PC-3 (cell line): ENCODE data around the gene PITX2. TPM values are rescaled to one million over a fixed set of nuclear protein-coding genes. Genes with fewer than 3 reads are reported as not detected.

Experiments
- ATAC-seq: fragments of 200-7000 bp; cut with Tn5 transposase; 2 replicates; pipeline ENCODE4 v1.9.1; 2020; ENCODE audit warnings: mild to moderate bottlenecking, moderate library complexity
- BruUV-seq: library from RNA; stranded (reverse); fragments of 400-500 nt; replicated peaks from 2 replicates; lab custom pipeline; 2021; lab: Mats Ljungman, UMichigan
- CTCF ChIA-PET: fragments of 300-600 bp; sonication (Branson Sonifier 250); formaldehyde crosslinking; loops from one replicate; lab custom pipeline; 2022; ENCODE audit warnings: antibody characterized with exemption; lab: Charles Lee
- POLR2A ChIA-PET: fragments of 300-600 bp; sonication (Branson Sonifier 250); formaldehyde crosslinking; loops from one replicate; lab custom pipeline; 2022; ENCODE audit warnings: antibody characterized with exemption; ENCODE audit not compliant: unreplicated experiment; lab: Charles Lee
- DNase-seq: peaks from one replicate; pipeline ENCODE4 v3.0.0-alpha.2; 2015
- H2AFZ ChIP-seq: fragments of 300-600 bp; sonication (generic); 2 replicates; pipeline ENCODE4 v1.6.0; 2016; ENCODE audit warnings: antibody characterized with exemption, low read length
- H3F3A ChIP-seq: fragments of 300-600 bp; sonication (generic); one replicate; pipeline ENCODE4 v1.6.0; 2017; ENCODE audit warnings: antibody characterized with exemption, low read length, control low read depth, mild to moderate bottlenecking; ENCODE audit not compliant: unreplicated experiment
- H3K27ac ChIP-seq: fragments of 300-600 bp; sonication (generic); 2 replicates; pipeline ENCODE4 v1.5.1; 2016; ENCODE audit warnings: mild to moderate bottlenecking, low read length
- H3K27me3 ChIP-seq: fragments of 300-600 bp; sonication (generic); 2 replicates; pipeline ENCODE4 v1.6.1; 2016; ENCODE audit warnings: low read length, mixed read lengths
- H3K36me3 ChIP-seq: fragments of 300-600 bp; sonication (generic); 2 replicates; pipeline ENCODE4 v1.6.1; 2016; ENCODE audit warnings: low read depth, mixed run types, low read length, mixed read lengths
- H3K4me1 ChIP-seq: fragments of 300-600 bp; sonication (generic); 2 replicates; pipeline ENCODE4 v1.5.1; 2016; ENCODE audit warnings: low read length; ENCODE audit not compliant: insufficient read depth
- H3K4me2 ChIP-seq: fragments of 300-600 bp; sonication (generic); 2 replicates; pipeline ENCODE4 v1.6.0; 2016; ENCODE audit warnings: low read length
- H3K4me3 ChIP-seq: fragments of 300-600 bp; sonication (generic); 2 replicates; pipeline ENCODE4 v1.5.1; 2016; ENCODE audit warnings: mild to moderate bottlenecking, low read length, mixed read lengths
- H3K79me2 ChIP-seq: fragments of 300-600 bp; sonication (generic); 2 replicates; pipeline ENCODE4 v1.6.1; 2017; ENCODE audit warnings: low read length, mixed read lengths
- H3K9ac ChIP-seq: fragments of 300-600 bp; sonication (generic); 2 replicates; pipeline ENCODE4 v1.6.0; 2016; ENCODE audit warnings: mild to moderate bottlenecking, low read length
- H3K9me2 ChIP-seq: fragments of 300-600 bp; sonication (generic); replicated peaks from 2 replicates; pipeline ENCODE4 v1.6.1; 2016; ENCODE audit warnings: mixed run types, low read length, mixed read lengths
- H3K9me3 ChIP-seq: fragments of 300-600 bp; sonication (generic); 2 replicates; pipeline ENCODE4 v1.6.1; 2016; ENCODE audit warnings: low read length, mixed read lengths
- H4K20me1 ChIP-seq: fragments of 300-600 bp; sonication (generic); 2 replicates; pipeline ENCODE4 v1.6.1; 2016; ENCODE audit warnings: low read length, mixed read lengths
- EZH2 ChIP-seq: fragments of 300-600 bp; sonication (generic); IDR thresholded peaks from one replicate; pipeline ENCODE4 v1.6.1; 2017; ENCODE audit warnings: antibody characterized with exemption, mild to moderate bottlenecking, low read length; ENCODE audit not compliant: unreplicated experiment
- EZH2phosphoT487 ChIP-seq: fragments of 300-600 bp; sonication (generic); IDR thresholded peaks from 2 replicates; pipeline ENCODE4 v1.6.1; 2018; ENCODE audit warnings: mild to moderate bottlenecking, antibody characterized with exemption, low read length, borderline replicate concordance
- intact Hi-C: fragments of 100-400 bp; cut with micrococcal nuclease; formaldehyde crosslinking; loops from 2 replicates; pipeline ENCODE4 v1.9.0; 2023
- total RNA-seq: library from RNA; depleted of rRNA; stranded (reverse); fragments of >200 nt; gene quantifications from 2 replicates; pipeline ENCODE4 v1.2.3, GENCODE V29; 2014
- TF ChIP-seq, protein P1 (sequence below): fragments of 300-600 bp; sonication (generic); conservative IDR thresholded peaks from 2 replicates; pipeline ENCODE4 v1.5.1; 2017; ENCODE audit warnings: antibody characterized with exemption, low read depth, mild to moderate bottlenecking, low read length

PITX2 gene
- total RNA-seq, 1 experiment from 2014 or later: 0.55 TPM

DNA sequence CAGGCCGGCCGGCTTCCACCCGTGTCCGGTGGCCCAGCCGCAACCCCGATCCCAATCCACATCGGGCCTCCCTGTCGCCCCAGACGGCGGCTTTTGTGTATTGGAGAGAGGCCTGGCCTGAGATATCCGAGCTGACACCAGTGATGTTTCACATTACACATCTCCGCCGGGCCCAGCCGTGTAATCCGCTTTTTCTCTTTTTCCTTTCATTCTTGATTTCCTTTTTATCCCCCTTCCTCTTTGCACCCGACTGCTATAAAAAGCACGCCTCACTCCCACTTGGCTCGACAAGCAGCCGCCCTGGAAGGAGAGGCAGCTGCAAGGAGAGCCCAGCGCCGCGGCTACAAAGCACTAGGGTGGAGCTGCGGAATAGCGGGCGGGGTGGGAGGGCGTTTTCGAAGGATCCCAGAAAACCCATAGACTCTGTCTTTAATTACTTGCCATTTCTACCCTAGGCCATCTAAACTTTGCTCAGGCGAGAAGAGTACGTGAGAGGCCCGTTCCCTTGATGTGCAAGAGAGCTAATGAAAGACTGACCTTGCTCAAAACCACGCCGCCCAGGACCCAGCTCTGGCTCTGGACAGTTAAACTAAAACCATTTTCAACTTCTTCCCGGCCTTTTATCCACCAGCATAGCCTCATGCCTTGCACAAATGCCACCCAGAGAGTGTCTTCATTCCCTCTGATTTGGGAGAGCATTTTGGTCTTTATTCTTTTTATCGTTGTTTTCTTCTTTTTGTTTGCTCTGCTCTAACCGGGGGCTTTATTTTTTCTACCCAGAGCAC, 3.2 kb downstream of the PITX2 start:
- Histone ChIP-seq H3K4me3 (no peak overlapping the region), H3K9ac (no peak overlapping the region), H3K4me2 (no peak overlapping the region), H3K27me3 (peaks cover 66% of the 10 kb centered on the region), H3K36me3 (no peaks in the 10 kb centered on the region), H3K9me2 (no peaks in the 10 kb centered on the region), H3F3A (no peaks in the 10 kb centered on the region), H3K4me1 (no peaks in the 10 kb centered on the region; the same call in 1 of the 2 replicates), H4K20me1 (no peaks in the 10 kb centered on the region), H3K9me3 (no peaks in the 10 kb centered on the region), H3K27ac (no peak overlapping the region), H3K79me2 (no peaks in the 10 kb centered on the region), H2AFZ (no peak overlapping the region)
- TF ChIP-seq EZH2phosphoT487: no peak
- no peak for TF ChIP-seq EZH2
- TF ChIP-seq, protein P1, sequence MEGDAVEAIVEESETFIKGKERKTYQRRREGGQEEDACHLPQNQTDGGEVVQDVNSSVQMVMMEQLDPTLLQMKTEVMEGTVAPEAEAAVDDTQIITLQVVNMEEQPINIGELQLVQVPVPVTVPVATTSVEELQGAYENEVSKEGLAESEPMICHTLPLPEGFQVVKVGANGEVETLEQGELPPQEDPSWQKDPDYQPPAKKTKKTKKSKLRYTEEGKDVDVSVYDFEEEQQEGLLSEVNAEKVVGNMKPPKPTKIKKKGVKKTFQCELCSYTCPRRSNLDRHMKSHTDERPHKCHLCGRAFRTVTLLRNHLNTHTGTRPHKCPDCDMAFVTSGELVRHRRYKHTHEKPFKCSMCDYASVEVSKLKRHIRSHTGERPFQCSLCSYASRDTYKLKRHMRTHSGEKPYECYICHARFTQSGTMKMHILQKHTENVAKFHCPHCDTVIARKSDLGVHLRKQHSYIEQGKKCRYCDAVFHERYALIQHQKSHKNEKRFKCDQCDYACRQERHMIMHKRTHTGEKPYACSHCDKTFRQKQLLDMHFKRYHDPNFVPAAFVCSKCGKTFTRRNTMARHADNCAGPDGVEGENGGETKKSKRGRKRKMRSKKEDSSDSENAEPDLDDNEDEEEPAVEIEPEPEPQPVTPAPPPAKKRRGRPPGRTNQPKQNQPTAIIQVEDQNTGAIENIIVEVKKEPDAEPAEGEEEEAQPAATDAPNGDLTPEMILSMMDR: no peak
- POLR2A ChIA-PET: no interaction called here
- DNase-seq: no peak
- intact Hi-C loops: no loop called here
- ATAC-seq: no peak
- no TSS peak for BruUV-seq
- CTCF ChIA-PET: no interaction called here

DNA sequence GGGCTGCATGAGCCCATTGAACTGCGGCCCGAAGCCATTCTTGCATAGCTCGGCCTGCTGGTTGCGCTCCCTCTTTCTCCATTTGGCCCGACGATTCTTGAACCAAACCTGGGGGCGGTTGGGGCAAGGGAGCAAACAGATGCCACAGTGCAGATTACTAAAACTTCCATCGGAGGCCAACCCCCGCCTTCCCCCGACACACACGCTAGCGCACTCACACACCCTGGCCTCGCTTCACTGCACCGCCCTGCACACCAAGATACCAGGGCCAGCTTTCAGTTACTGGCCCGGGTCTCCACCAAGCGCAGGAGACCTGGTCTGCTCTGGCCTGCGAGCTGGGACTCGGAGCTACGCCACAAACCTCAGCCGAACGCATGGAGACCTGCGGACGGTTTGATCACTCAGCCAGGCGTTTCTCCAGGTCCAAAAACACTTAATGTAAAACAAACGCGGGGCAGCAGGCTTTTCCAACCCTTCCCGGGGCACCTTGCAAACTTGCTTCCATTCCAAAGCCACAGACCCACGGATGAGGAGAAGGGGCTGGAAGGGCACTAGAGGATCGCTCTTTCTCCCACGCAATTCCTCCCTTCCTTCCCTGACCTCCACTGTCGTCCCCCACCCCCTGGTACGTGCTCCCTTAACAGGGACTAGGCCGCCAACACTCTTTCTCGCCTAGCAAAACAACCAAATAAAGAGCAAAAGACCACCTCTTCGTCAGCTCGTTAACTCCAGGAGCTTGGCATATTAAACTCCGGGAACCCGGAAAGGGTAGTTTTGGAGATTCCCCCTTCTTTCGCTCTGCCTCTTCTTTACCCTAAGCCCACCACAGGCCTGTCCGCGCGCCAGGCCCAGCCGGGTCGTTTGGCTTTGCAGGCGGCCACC, 4.1 kb downstream of the PITX2 start:
- BruUV-seq: no TSS peak
- Histone ChIP-seq H3K27me3 (peaks cover 66% of the 10 kb centered on the region), H4K20me1 (no peaks in the 10 kb centered on the region), H3K4me2 (peak overlapping the region; percentile 72), H3K9me2 (no peaks in the 10 kb centered on the region), H2AFZ (peak overlapping the region; percentile 61; the same call in 1 of the 2 replicates), H3K9ac (no peak overlapping the region), H3K36me3 (no peaks in the 10 kb centered on the region), H3K27ac (no peak overlapping the region), H3K79me2 (no peaks in the 10 kb centered on the region), H3K4me3 (peak overlapping the region; percentile 54; the same call in 1 of the 2 replicates), H3K4me1 (no peaks in the 10 kb centered on the region; the same call in 1 of the 2 replicates), H3F3A (no peaks in the 10 kb centered on the region), H3K9me3 (no peaks in the 10 kb centered on the region)
- DNase-seq (no peak), ATAC-seq (no peak)
- intact Hi-C loops: no loop called here
- CTCF ChIA-PET: no interaction called here
- POLR2A ChIA-PET: no interaction called here
- TF ChIP-seq EZH2: no peak
- TF ChIP-seq EZH2phosphoT487: no peak
- TF ChIP-seq, protein P1: no peak
